Pericardium fibroblast (primary cell): ENCODE results near the gene TLR7. TPM values are rescaled to one million over a fixed set of nuclear protein-coding genes. Genes with fewer than 3 reads are reported as not detected.

Experiments used
- total RNA-seq: library from RNA; depleted of rRNA; stranded (reverse); fragments of >200 nt; gene quantifications from 2 replicates; pipeline ENCODE4 v1.2.3, GENCODE V29; 2015

TLR7 gene
- total RNA-seq = not detected in 2 replicates

DNA sequence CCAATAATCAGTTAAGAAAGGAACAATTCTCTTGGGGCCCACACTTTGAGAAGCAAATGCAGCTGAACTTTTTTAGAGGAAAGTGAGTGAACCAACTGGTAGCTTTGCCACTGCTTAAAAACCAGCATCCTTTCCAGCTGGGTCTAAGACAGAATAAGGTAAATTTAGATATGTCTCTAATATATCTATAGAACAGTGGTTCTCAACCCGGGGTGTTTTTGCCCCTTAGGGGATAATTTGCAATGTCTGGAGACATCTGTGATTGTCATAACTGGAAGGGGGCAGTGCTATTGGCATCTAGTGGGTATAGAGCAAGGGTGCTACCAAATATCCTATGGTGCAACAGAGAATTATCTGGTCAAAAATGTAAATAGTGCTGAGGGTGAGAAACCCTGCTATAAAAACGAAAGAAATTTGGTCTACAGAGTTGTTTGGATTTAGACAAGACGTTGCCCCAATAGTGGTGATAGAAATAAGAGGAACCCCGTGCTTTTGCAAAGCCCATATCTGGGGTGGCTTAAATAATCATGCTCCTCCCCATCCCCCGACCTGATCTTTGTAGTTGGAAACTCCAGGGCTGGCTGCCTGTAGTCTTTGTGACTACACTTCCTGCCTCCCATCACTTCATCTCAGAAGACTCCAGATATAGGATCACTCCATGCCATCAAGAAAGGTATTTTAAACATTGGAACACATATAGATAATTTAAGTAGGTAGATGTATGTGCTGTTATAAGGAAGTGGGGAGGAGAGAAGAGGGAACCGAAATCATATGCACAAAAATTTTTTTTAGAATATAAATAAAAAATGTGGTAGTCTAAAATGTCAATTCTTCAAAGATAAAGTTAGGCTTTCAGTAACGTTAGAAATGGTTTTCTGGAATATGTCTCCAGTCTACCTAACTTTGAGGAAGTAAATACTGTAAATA is at the start of gene TLR7:
TSS of gene TLR7 (plus strand) at position 622 of the 927 bp plus-strand sequence. CDS start 507 bp downstream, outside the sequence.

DNA sequence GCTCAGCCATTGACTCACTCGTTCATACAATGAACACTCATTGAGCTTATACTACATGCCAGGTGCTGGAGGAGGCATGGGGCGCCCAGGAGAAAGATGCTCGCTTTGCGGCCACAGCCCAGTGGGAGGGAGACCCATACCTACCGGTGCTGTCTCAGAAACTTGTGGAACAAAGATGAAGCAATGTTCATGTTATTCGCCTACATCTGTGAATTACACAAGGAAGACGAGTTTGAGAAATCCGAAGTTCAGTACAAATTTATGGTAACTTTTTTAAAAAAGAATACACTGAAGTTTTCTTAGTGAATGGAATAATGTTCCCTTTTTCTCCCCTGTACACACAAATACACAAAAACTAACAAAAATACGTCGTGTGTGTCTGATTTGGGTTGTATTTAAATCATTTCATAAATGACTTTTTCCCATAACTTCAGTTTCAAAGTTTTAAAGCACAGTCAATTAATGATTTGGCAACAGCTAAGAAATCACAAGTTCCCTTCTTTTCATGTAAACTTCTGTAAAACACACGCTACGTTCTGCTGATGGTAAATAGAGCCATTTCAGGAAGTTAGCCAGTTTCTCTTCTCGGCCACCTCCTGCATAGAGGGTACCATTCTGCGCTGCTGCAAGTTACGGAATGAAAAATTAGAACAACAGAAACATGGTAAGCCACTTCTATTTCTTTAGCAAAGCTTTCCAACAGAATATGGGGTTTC is 39.3 kb downstream of the TLR7 start, which contains the start of gene TLR8:
TSS of gene TLR8 (plus strand) at position 575 of the 716 bp plus-strand sequence. CDS start at position 662, 87 bp downstream.

Other genes with a start within 250 kb of the TLR7 start
- gene PRPS2, start 75.7 kb upstream of the TLR7 start, total RNA-seq = 18.0 and 64.5 TPM in 2 replicates
- not detected in 2 replicates for gene TLR8, start 39.5 kb downstream of the TLR7 start, total RNA-seq
- gene TMSB4X, start 108.0 kb downstream of the TLR7 start, total RNA-seq = 2,709 and 3,890 TPM in 2 replicates
- gene FAM9C, start 177.5 kb downstream of the TLR7 start, total RNA-seq = not detected in 2 replicates